HepG2 (cell line): Measurements from ENCODE around the gene OSM. TPM values are rescaled to one million over a fixed set of nuclear protein-coding genes. Genes with fewer than 3 reads are reported as not detected.
A peak's percentile ranks its signal among the peaks of the same experiment; 100 is the strongest.

Experiments
- KLF6 ChIP-seq: IDR thresholded peaks from 2 replicates; pipeline ENCODE4 v1.8.0; 2016; ENCODE audit warnings: missing biosample characterization, missing genetic modification reagents
- MTF1 ChIP-seq: sonication (generic); formaldehyde crosslinking; IDR thresholded peaks from 2 replicates; pipeline ENCODE4 v1.5.0; 2020; ENCODE audit warnings: missing genetic modification reagents
- NFKB2 ChIP-seq: sonication (generic); formaldehyde crosslinking; IDR thresholded peaks from 2 replicates; pipeline ENCODE4 v1.4.0; 2020; ENCODE audit warnings: missing genetic modification reagents, borderline replicate concordance
- PHF21A ChIP-seq: sonication (generic); formaldehyde crosslinking; IDR thresholded peaks from 2 replicates; pipeline ENCODE4 v1.5.0; 2020; ENCODE audit warnings: mild to moderate bottlenecking, missing genetic modification reagents
- PTBP1 ChIP-seq: fragments of 200-400 bp; formaldehyde crosslinking; IDR thresholded peaks from 2 replicates; pipeline ENCODE4 v1.6.1; 2018; ENCODE audit warnings: low read length, low read depth; ENCODE audit not compliant: poor library complexity, severe bottlenecking
- REXO4 ChIP-seq: sonication (generic); formaldehyde crosslinking; IDR thresholded peaks from 2 replicates; pipeline ENCODE4 v1.8.0; 2022; ENCODE audit warnings: missing genetic modification reagents, mild to moderate bottlenecking, borderline replicate concordance
- SRSF1 ChIP-seq: fragments of 200-400 bp; formaldehyde crosslinking; optimal IDR thresholded peaks from 2 replicates; pipeline ENCODE3; 2017; ENCODE audit warnings: mild to moderate bottlenecking, low read depth, low read length, moderate library complexity
- ZBTB40 ChIP-seq, 2 experiments: fragments of 450-650 bp in 1 of 2; sonication (generic) in 1 of 2; formaldehyde crosslinking in 1 of 2; IDR thresholded peaks; 2 replicates each; pipeline versions ENCODE4 v1.6.1 to v1.8.0; 2016 to 2022; ENCODE audit warnings: antibody characterized with exemption in 1 of 2, mild to moderate bottlenecking in 1 of 2, missing genetic modification reagents in 1 of 2
- ZFP91 ChIP-seq: sonication (generic); formaldehyde crosslinking; IDR thresholded peaks from 2 replicates; pipeline ENCODE4 v1.9.0; 2022; ENCODE audit warnings: missing genetic modification reagents, mild to moderate bottlenecking, borderline replicate concordance
- ZNF503 ChIP-seq: sonication (generic); formaldehyde crosslinking; IDR thresholded peaks from 2 replicates; pipeline ENCODE4 v1.4.0; 2020; ENCODE audit warnings: missing genetic modification reagents
- ZNF747 ChIP-seq: sonication (generic); formaldehyde crosslinking; IDR thresholded peaks from 2 replicates; pipeline ENCODE4 v1.8.1; 2023; ENCODE audit warnings: missing genetic modification reagents, mild to moderate bottlenecking, borderline replicate concordance
- ZNF772 ChIP-seq: sonication (generic); formaldehyde crosslinking; IDR thresholded peaks from 2 replicates; pipeline ENCODE4 v1.5.0; 2020; ENCODE audit warnings: mild to moderate bottlenecking, missing genetic modification reagents
- ZNF784 ChIP-seq: sonication (generic); formaldehyde crosslinking; IDR thresholded peaks from 2 replicates; pipeline ENCODE4 v1.5.1; 2020; ENCODE audit warnings: missing genetic modification reagents, mild to moderate bottlenecking, borderline replicate concordance
- ZSCAN12 ChIP-seq: sonication (generic); formaldehyde crosslinking; IDR thresholded peaks from 2 replicates; pipeline ENCODE4 v1.9.0; 2021; ENCODE audit warnings: mild to moderate bottlenecking, missing genetic modification reagents
- ZSCAN25 ChIP-seq: sonication (generic); formaldehyde crosslinking; IDR thresholded peaks from 2 replicates; pipeline ENCODE4 v1.8.0; 2022; ENCODE audit warnings: mild to moderate bottlenecking, missing genetic modification reagents
- polyA plus RNA-seq, 8 experiments: library from polyadenylated mRNA; depleted of rRNA in 3 of 8; stranded (reverse) in 7 of 8; unstranded in 1 of 8; fragments of >200 nt; fragmentation: Illumina TruSeq in 4 of 8; extraction: Trizol in 4 of 8; gene quantifications; 2 replicates each; pipeline versions ENCODE4 v1.2.1 to v1.2.3, GENCODE V29; 2011 to 2016; ENCODE audit warnings: low read depth in 4 of 8, missing spikeins in 1 of 8, mixed read lengths in 1 of 8; ENCODE audit not compliant: insufficient read depth in 1 of 8
- total RNA-seq, 5 experiments: library from RNA; depleted of rRNA; stranded (reverse); fragments of >200 nt; fragmentation: Illumina TruSeq; extraction: Trizol; gene quantifications; 2 replicates each; pipeline ENCODE4 v1.2.3, GENCODE V29; 2016; ENCODE audit warnings: low read depth in 1 of 5

The OSM gene
- total and polyA plus RNA-seq, 2 of the 13 experiments (the other 11 are each of a cell fraction or from before 2014, with no cell fraction given) = not detected

GRCh38 chr22:30289141-30289979, 22.7 kb upstream of the OSM start, which contains the start of gene CASTOR1 (continued):
- TF ChIP-seq ZNF784 (no peak), REXO4 (CRISPR knock-in tag) (no peak), PTBP1 (no peak), ZSCAN12 (CRISPR knock-in tag) (no peak), ZFP91 (CRISPR knock-in tag) (peak; percentile 100), MTF1 (CRISPR knock-in tag) (no peak), ZNF747 (CRISPR knock-in tag) (no peak), KLF6 (CRISPR knock-in tag) (no peak; the same call in 1 of the 2 replicates), ZNF772 (CRISPR knock-in tag) (no peak), SRSF1 (no peak), ZBTB40 (IDR thresholded peaks at IDR 0.05) (no peak), ZBTB40 (CRISPR knock-in tag; IDR thresholded peaks at IDR 0.05) (no peak), ZSCAN25 (CRISPR knock-in tag) (no peak), NFKB2 (CRISPR knock-in tag) (no peak), ZNF503 (CRISPR knock-in tag) (no peak), PHF21A (no peak)
